Measurements from ENCODE around the gene PPP1R12B. TPM values are rescaled to one million over a fixed set of nuclear protein-coding genes. Genes with fewer than 3 reads are reported as not detected.

The PPP1R12B gene
- total and polyA plus RNA-seq, 2 donors (not counting 3 experiments of a cell fraction or from before 2014, with no cell fraction given), result 8.4 to 11.5 TPM

GRCh38 chr1:202569393-202570322 lies 221.2 kb downstream of the PPP1R12B start:
- intact Hi-C loops (cut with micrococcal nuclease), result loop anchor here (2.0 kb wide), 1 partner anchor 227 kb away; no protein-coding TSS in a partner anchor
- Histone ChIP-seq H2AFZ (ENCODE audit: low read depth, low read length) (no peak overlapping the region), H3K27me3 (ENCODE audit: control insufficient read depth in 2 of 2, insufficient read depth in 2 of 2, low read length in 2 of 2) (no peaks in the 10 kb centered on the region), H3K9me1 (replicated peaks; ENCODE audit: control insufficient read depth, extremely low read depth, insufficient read depth, low read length) (no peaks in the 10 kb centered on the region), H3K4me2 (ENCODE audit: insufficient read depth, low read length) (no peak overlapping the region), H3K27ac (ENCODE audit: insufficient read depth, low read depth, low read length) (no peak overlapping the region), H3K9ac (replicated peaks; ENCODE audit: extremely low read depth, insufficient read depth, low read length) (no peak overlapping the region), H3K4me1 (ENCODE audit: control insufficient read depth, extremely low read depth, insufficient read depth, low read length) (peaks cover 4% of the 10 kb centered on the region), H3K4me3 (replicated peaks in 1 of 3; ENCODE audit: insufficient read depth in 1 of 3, low read depth in 1 of 3, low read length in 3 of 3) (no peak overlapping the region), H3K9me3 (replicated peaks; ENCODE audit: control insufficient read depth, insufficient read depth, low read length) (no peaks in the 10 kb centered on the region), H4K20me1 (replicated peaks; ENCODE audit: control insufficient read depth, extremely low read depth, insufficient read depth, low read length) (no peaks in the 10 kb centered on the region), H3K36me3 (ENCODE audit: control insufficient read depth in 2 of 2, extremely low read depth in 1 of 2, insufficient read depth in 2 of 2, low read length in 2 of 2) (no peaks in the 10 kb centered on the region), H3K79me2 (ENCODE audit: control insufficient read depth, insufficient read depth, low read length) (no peaks in the 10 kb centered on the region)
- dilution Hi-C loops (cut with MboI; ENCODE audit: extremely low pct_ligation_motif_present, low sequenced_read_pairs), result no loop called here
- FAIRE-seq, result no peak
- no TSS peak for BruUV-seq (replicated peaks)
- ChIA-PET CTCF (interaction anchor here (0.6 to 1.4 kb wide), 5 partner anchors 9 to 150 kb away, joined by 3 to 7 read pairs (median 4); no protein-coding TSS in a partner anchor), POLR2A (no interaction called here)
- TF ChIP-seq EZH2 (IDR thresholded peaks at IDR 0.05; ENCODE audit: borderline replicate concordance, low read depth, low read length, severe bottlenecking) (no peak), GATA2 (IDR thresholded peaks at IDR 0.05; ENCODE audit: insufficient read depth, insufficient read length, low read depth, low read length) (no peak), FOS (IDR thresholded peaks at IDR 0.05; ENCODE audit: borderline replicate concordance, insufficient read depth, low read length) (no peak), MYC (IDR thresholded peaks at IDR 0.05; ENCODE audit: low read depth, low read length) (no peak), POLR2A (IDR thresholded peaks at IDR 0.05; ENCODE audit: low read depth, low read length) (no peak), MAX (IDR thresholded peaks at IDR 0.05; ENCODE audit: insufficient read depth, insufficient read length) (no peak), CTCF (IDR thresholded peaks at IDR 0.05; ENCODE audit: extremely low read depth in 1 of 2, insufficient read depth in 1 of 2, low read depth in 1 of 2, low read length in 2 of 2) (no peak), JUN (IDR thresholded peaks at IDR 0.05; ENCODE audit: borderline replicate concordance, insufficient read depth, insufficient read length, low read depth) (no peak), POLR2AphosphoS5 (IDR thresholded peaks at IDR 0.05; ENCODE audit: insufficient read depth, low read depth, low read length) (no peak)
- no peak for DNase-seq (ENCODE audit: low read depth, low spot score)
